Measurements from ENCODE around the gene GALNT16. TPM values are rescaled to one million over a fixed set of nuclear protein-coding genes. Genes with fewer than 3 reads are reported as not detected.
"Not testable (repeated sequence)": the region's sequence is repeated elsewhere in the genome, so short reads cannot be mapped to it uniquely, and the experiment has no call there.

Gene GALNT16
- polyA plus RNA-seq, 1 donor (not counting 4 experiments of a cell fraction or from before 2014, with no cell fraction given) = not detected

GRCh38 chr14:69274321-69274720 lies 14.4 kb downstream of the GALNT16 start:
- Histone ChIP-seq H3K4me2 (ENCODE audit: control insufficient read depth, extremely low read depth, insufficient read depth, low read depth, low read length) (no peak overlapping the region), H3K9me3 (ENCODE audit: control insufficient read depth, low read depth, low read length) (no peaks in the 10 kb centered on the region), H4K20me1 (ENCODE audit: control insufficient read depth, extremely low read depth, insufficient read depth, low read length) (no peaks in the 10 kb centered on the region), H3K9me1 (ENCODE audit: control insufficient read depth, extremely low read depth, insufficient read depth, low read length) (no peaks in the 10 kb centered on the region), H3K36me3 (ENCODE audit: control insufficient read depth in 2 of 2, extremely low read depth in 1 of 2, insufficient read depth in 2 of 2, low read length in 2 of 2) (no peaks in the 10 kb centered on the region), H3K4me3 (ENCODE audit: control insufficient read depth in 2 of 3, extremely low read depth in 1 of 3, insufficient read depth in 2 of 3, low read depth in 1 of 3, low read length in 3 of 3) (no peak overlapping the region), H3K9ac (ENCODE audit: control insufficient read depth, extremely low read depth, insufficient read depth, low read length) (no peak overlapping the region), H3K79me2 (ENCODE audit: control insufficient read depth, insufficient read depth, low read length) (no peaks in the 10 kb centered on the region), H3K4me1 (ENCODE audit: control insufficient read depth, extremely low read depth, insufficient read depth, low read length) (peaks cover under 1% of the 10 kb centered on the region), H2AFZ (ENCODE audit: control insufficient read depth, low read length) (no peak overlapping the region), H3K27me3 (ENCODE audit: control insufficient read depth, extremely low read depth, insufficient read depth, low read length) (peaks cover 8% of the 10 kb centered on the region), H3K27ac (ENCODE audit: control insufficient read depth, insufficient read depth, low read length) (no peak overlapping the region)
- dilution Hi-C loops (cut with MboI; ENCODE audit: extremely low pct_ligation_motif_present, low sequenced_read_pairs) = no loop called here
- TF ChIP-seq CTCF (optimal IDR thresholded peaks at IDR 0.05 in 1 of 3, IDR thresholded peaks at IDR 0.05 in 1 of 3, conservative IDR thresholded peaks at IDR 0.05 in 1 of 3; ENCODE audit: extremely low read depth in 1 of 3, insufficient read depth in 2 of 3, low read length in 3 of 3) (no peak), EZH2 (IDR thresholded peaks at IDR 0.05; ENCODE audit: low read length) (no peak)
- FAIRE-seq (no peak), DNase-seq (ENCODE audit: low read depth, low spot score) (no peak)

- dilution Hi-C loops (cut with MboI; ENCODE audit: extremely low pct_ligation_motif_present, low sequenced_read_pairs) = no loop called here
These were observed 15.4 kb downstream of the GALNT16 start for GRCh38 chr14:69275331-69275730.

GRCh38 chr14:69277356-69277755 lies 17.4 kb downstream of the GALNT16 start:
- H3K27me3 ChIP-seq (ENCODE audit: control insufficient read depth, extremely low read depth, insufficient read depth, low read length) = peaks cover 13% of the 10 kb centered on the region
- H3K79me2 ChIP-seq (ENCODE audit: control insufficient read depth, insufficient read depth, low read length); H3K4me1 ChIP-seq (ENCODE audit: control insufficient read depth, extremely low read depth, insufficient read depth, low read length); H4K20me1 ChIP-seq (ENCODE audit: control insufficient read depth, extremely low read depth, insufficient read depth, low read length); DNase-seq (ENCODE audit: low read depth, low spot score); H3K9me3 ChIP-seq (ENCODE audit: control insufficient read depth, low read depth, low read length); H3K9me1 ChIP-seq (ENCODE audit: control insufficient read depth, extremely low read depth, insufficient read depth, low read length); H3K4me2 ChIP-seq (ENCODE audit: control insufficient read depth, extremely low read depth, insufficient read depth, low read depth, low read length); H2AFZ ChIP-seq (ENCODE audit: control insufficient read depth, low read length); H3K9ac ChIP-seq (ENCODE audit: control insufficient read depth, extremely low read depth, insufficient read depth, low read length); H3K4me3 ChIP-seq (ENCODE audit: control insufficient read depth in 2 of 3, extremely low read depth in 1 of 3, insufficient read depth in 2 of 3, low read depth in 1 of 3, low read length in 3 of 3); dilution Hi-C loops (cut with MboI; ENCODE audit: extremely low pct_ligation_motif_present, low sequenced_read_pairs); FAIRE-seq; H3K36me3 ChIP-seq (ENCODE audit: control insufficient read depth in 2 of 2, extremely low read depth in 1 of 2, insufficient read depth in 2 of 2, low read length in 2 of 2); H3K27ac ChIP-seq (ENCODE audit: control insufficient read depth, insufficient read depth, low read length): not testable (repeated sequence)

More at GRCh38 chr14:69275331-69275730, 15.4 kb downstream of the GALNT16 start:
- DNase-seq (ENCODE audit: low read depth, low spot score) (no peak), FAIRE-seq (no peak)
- no peaks in the 10 kb centered on the region for H3K9me1 ChIP-seq (ENCODE audit: control insufficient read depth, extremely low read depth, insufficient read depth, low read length)
- no peaks in the 10 kb centered on the region for H3K4me1 ChIP-seq (ENCODE audit: control insufficient read depth, extremely low read depth, insufficient read depth, low read length)
- H3K27me3 ChIP-seq (ENCODE audit: control insufficient read depth, extremely low read depth, insufficient read depth, low read length) = peaks cover 10% of the 10 kb centered on the region
- H3K4me2 ChIP-seq (ENCODE audit: control insufficient read depth, extremely low read depth, insufficient read depth, low read depth, low read length) = no peak overlapping the region
- no peaks in the 10 kb centered on the region for H3K79me2 ChIP-seq (ENCODE audit: control insufficient read depth, insufficient read depth, low read length)
- H4K20me1 ChIP-seq (ENCODE audit: control insufficient read depth, extremely low read depth, insufficient read depth, low read length) = no peaks in the 10 kb centered on the region
- no peak overlapping the region for H2AFZ ChIP-seq (ENCODE audit: control insufficient read depth, low read length)
- no peaks in the 10 kb centered on the region for H3K36me3 ChIP-seq (ENCODE audit: control insufficient read depth in 2 of 2, extremely low read depth in 1 of 2, insufficient read depth in 2 of 2, low read length in 2 of 2)
- H3K4me3 ChIP-seq (ENCODE audit: control insufficient read depth in 2 of 3, extremely low read depth in 1 of 3, insufficient read depth in 2 of 3, low read depth in 1 of 3, low read length in 3 of 3) = no peak overlapping the region
- H3K27ac ChIP-seq (ENCODE audit: control insufficient read depth, insufficient read depth, low read length) = no peak overlapping the region
- no peak overlapping the region for H3K9ac ChIP-seq (ENCODE audit: control insufficient read depth, extremely low read depth, insufficient read depth, low read length)
- TF ChIP-seq EZH2 (IDR thresholded peaks at IDR 0.05; ENCODE audit: low read length) (no peak), CTCF (optimal IDR thresholded peaks at IDR 0.05 in 1 of 3, IDR thresholded peaks at IDR 0.05 in 1 of 3, conservative IDR thresholded peaks at IDR 0.05 in 1 of 3; ENCODE audit: extremely low read depth in 1 of 3, insufficient read depth in 2 of 3, low read length in 3 of 3) (no peak)
- H3K9me3 ChIP-seq (ENCODE audit: control insufficient read depth, low read depth, low read length) = no peaks in the 10 kb centered on the region
